HepG2 (cell line): ENCODE results near the gene TDRD9. TPM values are rescaled to one million over a fixed set of nuclear protein-coding genes. Genes with fewer than 3 reads are reported as not detected.

Experiments
- ATAC-seq: fragments of 200-7000 bp; cut with Tn5 transposase; 3 replicates; pipeline ENCODE4 v1.9.1; 2020; ENCODE audit warnings: mild to moderate bottlenecking, moderate library complexity
- BruUV-seq: library from RNA; stranded (reverse); fragments of 400-500 nt; replicated peaks from 2 replicates; lab custom pipeline; 2021; lab: Mats Ljungman, UMichigan
- CTCF ChIA-PET: fragments of 300-600 bp; formaldehyde crosslinking; extraction: SDS; loops from one replicate; lab custom pipeline; 2021; ENCODE audit warnings: low total read pairs, inconsistent platforms, low intra/inter-chr PET ratio; lab: Yijun Ruan, JAX
- POLR2A ChIA-PET: fragments of 350-600 bp; sonication (Branson Sonifier 250); formaldehyde crosslinking; loops from one replicate; lab custom pipeline; 2020; ENCODE audit warnings: antibody characterized with exemption, inconsistent platforms; lab: Yijun Ruan, JAX
- DNase-seq: peaks from one replicate; pipeline ENCODE4 v3.0.0-alpha.2; 2015; ENCODE audit warnings: low spot score
- FAIRE-seq: peaks from 3 replicates; lab custom pipeline; 2011; peaks lifted over from hg19 to GRCh38; lab: Jason Lieb, UNC
- H2AFZ ChIP-seq: one replicate; pipeline ENCODE4 v1.6.1; 2011; ENCODE audit warnings: low read length, inconsistent platforms
- H3K27ac ChIP-seq: fragments of 300-600 bp; 3 replicates; pipeline ENCODE4 v1.8.0; 2011; ENCODE audit warnings: mixed run types, mild to moderate bottlenecking, mixed read lengths, low read length, inconsistent platforms; ENCODE audit not compliant: insufficient read depth; ENCODE audit errors: extremely low read length
- H3K27me3 ChIP-seq, 2 experiments: fragments of 200-600 bp in 1 of 2; 2 replicates in 1 of 2; 3 replicates in 1 of 2; pipeline versions ENCODE4 v1.6.0 to v1.8.0; 2011; ENCODE audit warnings: low read length in 2 of 2, mild to moderate bottlenecking in 2 of 2, moderate library complexity in 2 of 2, inconsistent platforms in 1 of 2; ENCODE audit not compliant: insufficient read depth in 2 of 2, control insufficient read depth in 1 of 2
- H3K36me3 ChIP-seq, 2 experiments: fragments of 200-600 bp in 1 of 2; replicated peaks in 1 of 2; 2 replicates in 1 of 2; 3 replicates in 1 of 2; pipeline versions ENCODE4 v1.5.1 to v1.8.0; 2011; ENCODE audit warnings: low read length in 2 of 2, inconsistent platforms in 1 of 2; ENCODE audit not compliant: insufficient read depth in 2 of 2, control insufficient read depth in 1 of 2
- H3K4me1 ChIP-seq: 2 replicates; pipeline ENCODE4 v1.5.1; 2012; ENCODE audit warnings: low read length, inconsistent platforms; ENCODE audit not compliant: insufficient read depth
- H3K4me2 ChIP-seq: 2 replicates; pipeline ENCODE4 v1.6.0; 2011; ENCODE audit warnings: low read depth, low read length, inconsistent platforms
- H3K4me3 ChIP-seq, 3 experiments: fragments of 200-600 bp in 1 of 3; sonication (generic), shearing (Covaris generic) in 1 of 3; replicated peaks in 1 of 3; 2 replicates each; pipeline ENCODE4 v1.5.1; 2011 to 2016; ENCODE audit warnings: low read length in 3 of 3, inconsistent platforms in 2 of 3, low read depth in 2 of 3, mild to moderate bottlenecking in 2 of 3, control low read depth in 1 of 3, mixed read lengths in 1 of 3; ENCODE audit not compliant: insufficient read depth in 1 of 3
- H3K79me2 ChIP-seq: one replicate; pipeline ENCODE4 v1.6.1; 2011; ENCODE audit warnings: low read length, inconsistent platforms; ENCODE audit not compliant: insufficient read depth
- H3K9ac ChIP-seq: 2 replicates; pipeline ENCODE4 v1.6.0; 2011; ENCODE audit warnings: mild to moderate bottlenecking, low read depth, low read length, inconsistent platforms; ENCODE audit not compliant: insufficient read depth
- H3K9me3 ChIP-seq: 2 replicates; pipeline ENCODE4 v1.5.1; 2012; ENCODE audit warnings: mild to moderate bottlenecking, low read length
- H4K20me1 ChIP-seq: 2 replicates; pipeline ENCODE4 v1.6.0; 2011; ENCODE audit warnings: inconsistent platforms, mild to moderate bottlenecking, low read length, moderate library complexity; ENCODE audit not compliant: insufficient read depth
- DPF2 ChIP-seq: sonication (generic); formaldehyde crosslinking; IDR thresholded peaks from 2 replicates; pipeline ENCODE4 v1.4.0; 2020; ENCODE audit warnings: mild to moderate bottlenecking, low read depth, missing genetic modification reagents, borderline replicate concordance
- MIXL1 ChIP-seq: IDR thresholded peaks from 2 replicates; pipeline ENCODE4 v1.6.1; 2016
- ZSCAN12 ChIP-seq: sonication (generic); formaldehyde crosslinking; IDR thresholded peaks from 2 replicates; pipeline ENCODE4 v1.9.0; 2021; ENCODE audit warnings: mild to moderate bottlenecking, missing genetic modification reagents
- WGBS: methylation state at CpG from one replicate; pipeline ENCODE4 v1.1.6; 2017; ENCODE audit warnings: low lambda C conversion rate; 5-methylcytosine and 5-hydroxymethylcytosine counted together
- in situ Hi-C: cut with HindIII; loops from 2 replicates; pipeline ENCODE4 v1.10.0; 2017; ENCODE audit warnings: low pct_unique_long_range_greater_than_20kb; ENCODE audit not compliant: extremely low pct_ligation_motif_present
- intact Hi-C: fragments of 100-400 bp; cut with micrococcal nuclease; formaldehyde crosslinking; loops from one replicate; pipeline ENCODE4 v1.10.0; 2022; ENCODE audit not compliant: unreplicated experiment
- polyA plus RNA-seq, 8 experiments: library from polyadenylated mRNA; depleted of rRNA in 3 of 8; stranded (reverse) in 7 of 8; unstranded in 1 of 8; fragments of >200 nt; fragmentation: Illumina TruSeq in 4 of 8; extraction: Trizol in 4 of 8; gene quantifications; 2 replicates each; pipeline versions ENCODE4 v1.2.1 to v1.2.3, GENCODE V29; 2011 to 2016; ENCODE audit warnings: low read depth in 4 of 8, missing spikeins in 1 of 8, mixed read lengths in 1 of 8; ENCODE audit not compliant: insufficient read depth in 1 of 8
- total RNA-seq, 5 experiments: library from RNA; depleted of rRNA; stranded (reverse); fragments of >200 nt; fragmentation: Illumina TruSeq; extraction: Trizol; gene quantifications; 2 replicates each; pipeline ENCODE4 v1.2.3, GENCODE V29; 2016; ENCODE audit warnings: low read depth in 1 of 5
- TF ChIP-seq, protein P1 (sequence below), 2 experiments: sonication (generic) in 1 of 2; formaldehyde crosslinking in 1 of 2; IDR thresholded peaks; 2 replicates each; pipeline versions ENCODE4 v1.4.0 to v1.6.1; 2018 to 2020; ENCODE audit warnings: missing genetic modification reagents in 2 of 2, borderline replicate concordance in 1 of 2, low read depth in 1 of 2, mild to moderate bottlenecking in 1 of 2, missing biosample characterization in 1 of 2
- TF ChIP-seq, protein P2 (sequence below): sonication (generic); formaldehyde crosslinking; conservative IDR thresholded peaks from 2 replicates; pipeline ENCODE4 v1.8.0; 2022; ENCODE audit warnings: missing genetic modification reagents
- TF ChIP-seq, protein P3 (sequence below): sonication (generic); formaldehyde crosslinking; IDR thresholded peaks from 2 replicates; pipeline ENCODE4 v1.4.0; 2020; ENCODE audit warnings: missing genetic modification reagents, borderline replicate concordance
- TF ChIP-seq, protein P4 (sequence below): sonication (generic); formaldehyde crosslinking; IDR thresholded peaks from 2 replicates; pipeline ENCODE4 v1.4.0; 2020; ENCODE audit warnings: mild to moderate bottlenecking, missing genetic modification reagents

The TDRD9 gene
- total and polyA plus RNA-seq, 2 of the 13 experiments (the other 11 are each of a cell fraction or from before 2014, with no cell fraction given) = not detected

DNA sequence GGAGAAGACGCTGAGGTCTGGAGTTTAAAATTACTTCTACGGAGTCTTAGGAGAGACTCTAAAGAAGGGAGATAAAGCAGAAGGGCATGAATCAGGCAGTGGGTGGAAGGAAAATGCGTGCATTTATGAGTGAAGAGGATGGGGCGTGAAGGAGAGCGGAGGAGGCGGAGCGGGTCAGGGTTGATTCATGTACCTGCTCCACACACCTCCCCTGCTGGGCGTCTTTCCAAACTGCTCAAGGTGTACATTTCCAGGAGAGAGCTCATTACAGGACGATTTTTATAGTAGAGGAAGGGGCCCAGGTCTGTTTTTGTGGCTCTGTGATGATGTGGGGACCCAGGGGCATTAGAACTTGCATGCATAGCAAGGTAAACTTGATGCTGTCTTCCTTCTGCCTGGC, 92.2 kb downstream of the TDRD9 start:
- H3K4me3 ChIP-seq = no peak overlapping the region
- FAIRE-seq (no peak), ATAC-seq (no peak), DNase-seq (no peak)
- intact Hi-C loops = no loop called here
- H3K27me3 ChIP-seq = peaks cover 0 to 16% of the 10 kb centered on the region in 2 experiments; a peak in 2 of 5 replicates
- no peaks in the 10 kb centered on the region for H3K9me3 ChIP-seq
- in situ Hi-C loops = no loop called here
- ChIA-PET POLR2A (no interaction called here), CTCF (no interaction called here)
- H3K79me2 ChIP-seq = no peaks in the 10 kb centered on the region
- H3K9ac ChIP-seq = no peak overlapping the region
- BruUV-seq = no TSS peak
- H3K36me3 ChIP-seq = no peaks in the 10 kb centered on the region
- WGBS = 54% methylated on average over 9 of the region's 9 CpGs
- no peaks in the 10 kb centered on the region for H4K20me1 ChIP-seq
- no peak overlapping the region for H3K4me2 ChIP-seq
- H3K27ac ChIP-seq = no peak overlapping the region
- H2AFZ ChIP-seq = no peak overlapping the region
- no peaks in the 10 kb centered on the region for H3K4me1 ChIP-seq
- TF ChIP-seq, protein P1, sequence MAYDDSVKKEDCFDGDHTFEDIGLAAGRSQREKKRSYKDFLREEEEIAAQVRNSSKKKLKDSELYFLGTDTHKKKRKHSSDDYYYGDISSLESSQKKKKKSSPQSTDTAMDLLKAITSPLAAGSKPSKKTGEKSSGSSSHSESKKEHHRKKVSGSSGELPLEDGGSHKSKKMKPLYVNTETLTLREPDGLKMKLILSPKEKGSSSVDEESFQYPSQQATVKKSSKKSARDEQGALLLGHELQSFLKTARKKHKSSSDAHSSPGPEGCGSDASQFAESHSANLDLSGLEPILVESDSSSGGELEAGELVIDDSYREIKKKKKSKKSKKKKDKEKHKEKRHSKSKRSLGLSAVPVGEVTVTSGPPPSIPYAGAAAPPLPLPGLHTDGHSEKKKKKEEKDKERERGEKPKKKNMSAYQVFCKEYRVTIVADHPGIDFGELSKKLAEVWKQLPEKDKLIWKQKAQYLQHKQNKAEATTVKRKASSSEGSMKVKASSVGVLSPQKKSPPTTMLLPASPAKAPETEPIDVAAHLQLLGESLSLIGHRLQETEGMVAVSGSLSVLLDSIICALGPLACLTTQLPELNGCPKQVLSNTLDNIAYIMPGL (CRISPR knock-in tag; IDR thresholded peaks at IDR 0.05; ENCODE audit: borderline replicate concordance in 1 of 2, low read depth in 1 of 2) = no peak
- TF ChIP-seq, protein P2, sequence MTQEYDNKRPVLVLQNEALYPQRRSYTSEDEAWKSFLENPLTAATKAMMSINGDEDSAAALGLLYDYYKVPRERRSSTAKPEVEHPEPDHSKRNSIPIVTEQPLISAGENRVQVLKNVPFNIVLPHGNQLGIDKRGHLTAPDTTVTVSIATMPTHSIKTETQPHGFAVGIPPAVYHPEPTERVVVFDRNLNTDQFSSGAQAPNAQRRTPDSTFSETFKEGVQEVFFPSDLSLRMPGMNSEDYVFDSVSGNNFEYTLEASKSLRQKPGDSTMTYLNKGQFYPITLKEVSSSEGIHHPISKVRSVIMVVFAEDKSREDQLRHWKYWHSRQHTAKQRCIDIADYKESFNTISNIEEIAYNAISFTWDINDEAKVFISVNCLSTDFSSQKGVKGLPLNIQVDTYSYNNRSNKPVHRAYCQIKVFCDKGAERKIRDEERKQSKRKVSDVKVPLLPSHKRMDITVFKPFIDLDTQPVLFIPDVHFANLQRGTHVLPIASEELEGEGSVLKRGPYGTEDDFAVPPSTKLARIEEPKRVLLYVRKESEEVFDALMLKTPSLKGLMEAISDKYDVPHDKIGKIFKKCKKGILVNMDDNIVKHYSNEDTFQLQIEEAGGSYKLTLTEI (CRISPR knock-in tag) = no peak
- no peak for TF ChIP-seq ZSCAN12 (CRISPR knock-in tag)
- TF ChIP-seq, protein P3, sequence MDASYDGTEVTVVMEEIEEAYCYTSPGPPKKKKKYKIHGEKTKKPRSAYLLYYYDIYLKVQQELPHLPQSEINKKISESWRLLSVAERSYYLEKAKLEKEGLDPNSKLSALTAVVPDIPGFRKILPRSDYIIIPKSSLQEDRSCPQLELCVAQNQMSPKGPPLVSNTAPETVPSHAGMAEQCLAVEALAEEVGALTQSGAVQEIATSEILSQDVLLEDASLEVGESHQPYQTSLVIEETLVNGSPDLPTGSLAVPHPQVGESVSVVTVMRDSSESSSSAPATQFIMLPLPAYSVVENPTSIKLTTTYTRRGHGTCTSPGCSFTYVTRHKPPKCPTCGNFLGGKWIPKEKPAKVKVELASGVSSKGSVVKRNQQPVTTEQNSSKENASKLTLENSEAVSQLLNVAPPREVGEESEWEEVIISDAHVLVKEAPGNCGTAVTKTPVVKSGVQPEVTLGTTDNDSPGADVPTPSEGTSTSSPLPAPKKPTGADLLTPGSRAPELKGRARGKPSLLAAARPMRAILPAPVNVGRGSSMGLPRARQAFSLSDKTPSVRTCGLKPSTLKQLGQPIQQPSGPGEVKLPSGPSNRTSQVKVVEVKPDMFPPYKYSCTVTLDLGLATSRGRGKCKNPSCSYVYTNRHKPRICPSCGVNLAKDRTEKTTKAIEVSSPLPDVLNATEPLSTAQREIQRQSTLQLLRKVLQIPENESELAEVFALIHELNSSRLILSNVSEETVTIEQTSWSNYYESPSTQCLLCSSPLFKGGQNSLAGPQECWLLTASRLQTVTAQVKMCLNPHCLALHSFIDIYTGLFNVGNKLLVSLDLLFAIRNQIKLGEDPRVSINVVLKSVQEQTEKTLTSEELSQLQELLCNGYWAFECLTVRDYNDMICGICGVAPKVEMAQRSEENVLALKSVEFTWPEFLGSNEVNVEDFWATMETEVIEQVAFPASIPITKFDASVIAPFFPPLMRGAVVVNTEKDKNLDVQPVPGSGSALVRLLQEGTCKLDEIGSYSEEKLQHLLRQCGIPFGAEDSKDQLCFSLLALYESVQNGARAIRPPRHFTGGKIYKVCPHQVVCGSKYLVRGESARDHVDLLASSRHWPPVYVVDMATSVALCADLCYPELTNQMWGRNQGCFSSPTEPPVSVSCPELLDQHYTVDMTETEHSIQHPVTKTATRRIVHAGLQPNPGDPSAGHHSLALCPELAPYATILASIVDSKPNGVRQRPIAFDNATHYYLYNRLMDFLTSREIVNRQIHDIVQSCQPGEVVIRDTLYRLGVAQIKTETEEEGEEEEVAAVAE (CRISPR knock-in tag) = no peak
- TF ChIP-seq, protein P4, sequence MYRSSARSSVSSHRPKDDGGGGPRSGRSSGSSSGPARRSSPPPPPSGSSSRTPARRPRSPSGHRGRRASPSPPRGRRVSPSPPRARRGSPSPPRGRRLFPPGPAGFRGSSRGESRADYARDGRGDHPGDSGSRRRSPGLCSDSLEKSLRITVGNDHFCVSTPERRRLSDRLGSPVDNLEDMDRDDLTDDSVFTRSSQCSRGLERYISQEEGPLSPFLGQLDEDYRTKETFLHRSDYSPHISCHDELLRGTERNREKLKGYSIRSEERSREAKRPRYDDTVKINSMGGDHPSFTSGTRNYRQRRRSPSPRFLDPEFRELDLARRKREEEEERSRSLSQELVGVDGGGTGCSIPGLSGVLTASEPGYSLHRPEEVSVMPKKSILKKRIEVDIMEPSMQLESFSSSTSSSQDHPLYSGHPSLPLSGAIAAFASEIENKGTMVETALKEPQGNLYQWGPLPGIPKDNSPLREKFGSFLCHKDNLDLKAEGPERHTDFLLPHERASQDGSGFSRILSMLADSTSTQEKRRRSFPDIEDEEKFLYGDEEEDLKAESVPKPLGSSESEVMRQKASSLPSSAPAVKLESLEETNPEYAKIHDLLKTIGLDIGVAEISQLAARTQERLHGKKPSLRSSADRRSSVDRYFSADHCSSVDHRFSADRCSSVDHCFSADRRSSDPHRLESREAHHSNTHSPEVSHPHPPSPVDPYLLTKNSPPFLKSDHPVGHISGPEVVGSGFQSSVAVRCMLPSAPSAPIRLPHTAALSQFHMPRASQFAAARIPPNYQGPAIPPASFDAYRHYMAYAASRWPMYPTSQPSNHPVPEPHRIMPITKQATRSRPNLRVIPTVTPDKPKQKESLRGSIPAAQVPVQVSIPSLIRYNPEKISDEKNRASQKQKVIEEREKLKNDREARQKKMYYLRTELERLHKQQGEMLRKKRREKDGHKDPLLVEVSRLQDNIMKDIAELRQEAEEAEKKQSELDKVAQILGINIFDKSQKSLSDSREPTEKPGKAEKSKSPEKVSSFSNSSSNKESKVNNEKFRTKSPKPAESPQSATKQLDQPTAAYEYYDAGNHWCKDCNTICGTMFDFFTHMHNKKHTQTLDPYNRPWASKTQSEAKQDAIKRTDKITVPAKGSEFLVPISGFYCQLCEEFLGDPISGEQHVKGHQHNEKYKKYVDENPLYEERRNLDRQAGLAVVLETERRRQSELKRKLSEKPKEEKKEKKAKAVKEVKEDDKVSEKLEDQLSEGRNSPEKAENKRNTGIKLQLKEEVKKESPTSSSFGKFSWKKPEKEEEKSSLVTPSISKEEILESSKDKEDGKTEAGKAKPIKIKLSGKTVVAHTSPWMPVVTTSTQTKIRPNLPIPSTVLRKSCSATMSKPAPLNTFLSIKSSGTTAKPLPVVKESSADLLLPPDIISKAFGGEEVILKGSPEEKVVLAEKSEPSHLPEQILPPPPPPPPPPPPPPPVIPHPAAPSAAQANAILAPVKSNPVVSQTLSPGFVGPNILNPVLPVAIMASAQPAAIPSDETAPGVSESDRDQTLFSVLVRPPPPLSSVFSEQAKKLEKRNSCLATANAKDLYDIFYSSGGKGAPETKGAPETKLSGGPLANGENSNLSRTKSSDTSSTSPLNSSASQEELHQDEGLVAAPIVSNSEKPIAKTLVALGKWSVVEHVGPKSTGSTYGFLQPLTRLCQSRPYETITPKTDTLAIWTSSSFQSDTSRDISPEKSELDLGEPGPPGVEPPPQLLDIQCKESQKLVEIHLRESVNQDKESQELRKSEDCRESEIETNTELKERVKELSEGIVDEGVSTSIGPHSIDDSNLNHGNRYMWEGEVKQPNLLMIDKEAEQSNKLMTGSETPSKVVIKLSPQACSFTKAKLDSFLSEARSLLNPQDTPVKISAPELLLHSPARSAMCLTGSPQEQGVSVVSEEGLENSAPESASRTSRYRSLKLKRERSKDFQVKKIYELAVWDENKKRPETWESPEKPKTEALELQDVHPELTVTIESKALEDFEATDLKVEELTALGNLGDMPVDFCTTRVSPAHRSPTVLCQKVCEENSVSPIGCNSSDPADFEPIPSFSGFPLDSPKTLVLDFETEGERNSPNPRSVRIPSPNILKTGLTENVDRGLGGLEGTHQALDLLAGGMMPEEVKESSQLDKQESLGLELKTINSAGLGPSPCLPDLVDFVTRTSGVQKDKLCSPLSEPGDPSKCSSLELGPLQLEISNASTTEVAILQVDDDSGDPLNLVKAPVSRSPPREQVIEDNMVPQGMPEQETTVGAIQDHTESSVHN (CRISPR knock-in tag) = no peak
- TF ChIP-seq DPF2 (CRISPR knock-in tag) = no peak
- TF ChIP-seq MIXL1 (CRISPR knock-in tag) = no peak
